SK-N-MC (cell line): ENCODE results near the gene MAP6.

Source experiments
- EZH2 ChIP-seq: fragments of 200-600 bp; sonication (generic); IDR thresholded peaks from one replicate; pipeline ENCODE4 v1.6.1; 2017; ENCODE audit warnings: antibody characterized with exemption
- FOXP2 ChIP-seq: optimal IDR thresholded peaks from 2 replicates; pipeline ENCODE3; 2011; ENCODE audit warnings: mild to moderate bottlenecking, moderate library complexity; ENCODE audit not compliant: insufficient read depth; ENCODE audit errors: extremely low read length, control extremely low read depth
- POLR2AphosphoS5 ChIP-seq: IDR thresholded peaks from 2 replicates; pipeline ENCODE4 v1.6.1; 2012; ENCODE audit warnings: mild to moderate bottlenecking, low read depth, low read length, borderline replicate concordance

DNA sequence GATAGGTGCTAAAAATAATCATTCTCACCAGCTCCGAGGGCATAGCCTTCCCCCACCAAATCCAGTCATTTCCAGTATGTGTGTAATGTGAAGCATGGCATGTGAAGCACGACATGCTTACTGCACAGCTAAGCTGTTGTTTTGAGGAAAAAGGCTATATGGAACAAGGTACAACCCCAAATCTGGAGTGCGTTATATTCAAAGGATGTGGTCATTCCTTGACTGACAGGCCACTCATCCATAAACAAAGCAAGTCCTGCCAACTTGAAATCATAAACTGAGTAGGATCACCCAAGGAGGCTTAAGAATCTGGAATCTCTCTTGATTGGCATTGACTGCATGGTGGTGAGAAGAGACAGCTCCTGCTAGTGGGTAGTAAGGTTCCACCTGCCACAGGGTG lies 3.7 kb downstream of the MAP6 start:
- TF ChIP-seq EZH2 (no peak), POLR2AphosphoS5 (no peak), FOXP2 (no peak)
